ENCODE measurements around the gene GIMAP6. TPM values are rescaled to one million over a fixed set of nuclear protein-coding genes. Genes with fewer than 3 reads are reported as not detected.
A peak's percentile ranks its signal among the peaks of the same experiment; 100 is the strongest.
"Not testable (repeated sequence)": the region's sequence is repeated elsewhere in the genome, so short reads cannot be mapped to it uniquely, and the experiment has no call there.

GIMAP6 gene
- polyA plus RNA-seq, 4 donors: 3.8 to 28.1 (median 11.0) TPM

DNA sequence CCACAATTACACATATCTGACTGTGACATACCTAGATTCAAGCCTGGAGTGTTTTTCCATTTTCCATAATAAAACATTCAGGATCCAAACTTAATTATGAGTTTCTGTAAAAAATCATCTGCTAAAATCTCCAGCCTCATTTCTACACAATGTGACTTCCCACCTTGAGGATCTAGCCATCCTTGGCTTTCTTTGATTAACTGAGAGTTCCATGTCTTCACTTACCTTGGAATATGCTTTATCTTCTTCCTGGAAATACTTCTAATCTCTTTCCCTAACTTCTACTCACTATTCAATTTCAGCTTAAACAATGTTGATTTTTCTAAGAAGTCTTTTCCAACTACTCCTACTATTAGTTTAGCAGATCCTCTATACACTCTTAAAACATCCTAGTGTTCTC lies 36.8 kb upstream of the GIMAP6 start:
- peak overlapping the region in 2 of 3 donors; percentile 17 to 47 for H3K27ac ChIP-seq (ENCODE audit: low read depth in 1 of 3, low read length in 2 of 3)
- no peak for DNase-seq
- FAIRE-seq: no peak
- no peak overlapping the region for H3K4me3 ChIP-seq (ENCODE audit: low read depth in 1 of 3, low read length in 3 of 3)
- H3K27me3 ChIP-seq (ENCODE audit: control insufficient read depth in 3 of 3, insufficient read depth in 3 of 3, low read length in 3 of 3): no peaks in the 10 kb centered on the region
- H3K4me1 ChIP-seq (ENCODE audit: control insufficient read depth in 3 of 3, insufficient read depth in 2 of 3, low read depth in 1 of 3, low read length in 2 of 3): no peaks in the 10 kb centered on the region
- no peaks in the 10 kb centered on the region for H3K36me3 ChIP-seq (ENCODE audit: control insufficient read depth in 3 of 3, insufficient read depth in 2 of 3, low read depth in 1 of 3, low read length in 3 of 3)
- peaks cover 0 to 3% of the 10 kb centered on the region in 2 donors for H3K9me3 ChIP-seq (ENCODE audit: control insufficient read depth in 2 of 2, insufficient read depth in 1 of 2, low read depth in 1 of 2, low read length in 1 of 2)

DNA sequence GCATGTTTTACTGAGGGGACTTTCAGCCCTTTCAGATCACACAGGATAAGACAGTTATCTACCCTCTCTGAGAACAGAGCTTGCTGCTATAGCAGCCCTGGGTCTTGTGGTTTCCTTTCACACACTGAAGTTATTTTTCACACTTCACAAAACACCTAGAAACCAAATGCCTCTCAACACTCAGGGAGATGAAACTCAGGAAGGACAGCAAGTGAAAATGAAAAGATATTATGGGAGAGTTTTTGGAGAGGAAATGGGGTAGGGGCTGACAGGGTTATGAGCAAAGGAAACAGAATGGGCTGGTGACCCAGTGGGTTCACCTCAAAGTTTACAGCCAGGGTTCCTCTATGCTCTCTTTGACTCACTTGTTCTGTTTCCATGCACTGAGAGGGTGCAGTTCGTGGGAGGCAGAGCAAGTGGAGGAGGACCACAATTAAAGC lies 36.3 kb upstream of the GIMAP6 start:
- no peaks in the 10 kb centered on the region for H3K27me3 ChIP-seq (ENCODE audit: control insufficient read depth in 3 of 3, insufficient read depth in 3 of 3, low read length in 3 of 3)
- H3K9me3 ChIP-seq (ENCODE audit: control insufficient read depth in 2 of 2, insufficient read depth in 1 of 2, low read depth in 1 of 2, low read length in 1 of 2): peaks cover 0 to 3% of the 10 kb centered on the region in 2 donors
- H3K4me1 ChIP-seq (ENCODE audit: control insufficient read depth in 3 of 3, insufficient read depth in 2 of 3, low read depth in 1 of 3, low read length in 2 of 3): no peaks in the 10 kb centered on the region
- no peak overlapping the region for H3K4me3 ChIP-seq (ENCODE audit: low read depth in 1 of 3, low read length in 3 of 3)
- 21 to 32% (median 27%) methylated on average over 1 of the region's 1 CpG for WGBS, 3 donors
- DNase-seq (peak in 1 of 2 donors; percentile 73), FAIRE-seq (no peak)
- peak overlapping the region in 2 of 3 donors; percentile 17 to 47 for H3K27ac ChIP-seq (ENCODE audit: low read depth in 1 of 3, low read length in 2 of 3)
- no peaks in the 10 kb centered on the region for H3K36me3 ChIP-seq (ENCODE audit: control insufficient read depth in 3 of 3, insufficient read depth in 2 of 3, low read depth in 1 of 3, low read length in 3 of 3)

DNA sequence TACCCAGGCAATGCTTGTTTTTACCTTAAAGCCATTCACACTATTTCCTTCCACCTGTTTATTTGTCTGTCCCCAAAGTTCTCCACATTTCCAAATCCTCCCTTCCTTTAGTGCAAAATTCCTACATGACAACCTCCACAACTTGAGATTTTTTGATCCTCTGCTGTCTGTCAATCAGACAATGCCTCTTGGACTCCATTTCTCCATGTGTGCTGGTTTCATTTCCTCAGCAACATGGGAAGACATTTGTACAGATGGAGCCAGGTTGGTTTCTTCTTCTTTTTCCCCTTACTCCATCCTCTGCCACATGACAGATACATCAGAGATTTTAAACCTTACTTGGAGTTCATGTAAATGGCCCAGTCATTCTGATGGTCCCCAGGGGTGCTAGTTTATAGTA lies 34.2 kb upstream of the GIMAP6 start:
- H3K27me3 ChIP-seq (ENCODE audit: control insufficient read depth in 3 of 3, insufficient read depth in 3 of 3, low read length in 3 of 3): no peaks in the 10 kb centered on the region
- no peaks in the 10 kb centered on the region for H3K4me1 ChIP-seq (ENCODE audit: control insufficient read depth in 3 of 3, insufficient read depth in 2 of 3, low read depth in 1 of 3, low read length in 2 of 3)
- no peak for FAIRE-seq
- H3K27ac ChIP-seq (ENCODE audit: low read depth in 1 of 3, low read length in 2 of 3): peak overlapping the region in 2 of 3 donors; percentile 16 to 59
- no peak for DNase-seq
- H3K36me3 ChIP-seq (ENCODE audit: control insufficient read depth in 3 of 3, insufficient read depth in 2 of 3, low read depth in 1 of 3, low read length in 3 of 3): no peaks in the 10 kb centered on the region
- H3K4me3 ChIP-seq (ENCODE audit: low read depth in 1 of 3, low read length in 3 of 3): no peak overlapping the region
- peaks cover 0 to 3% of the 10 kb centered on the region in 2 donors for H3K9me3 ChIP-seq (ENCODE audit: control insufficient read depth in 2 of 2, insufficient read depth in 1 of 2, low read depth in 1 of 2, low read length in 1 of 2)

DNA sequence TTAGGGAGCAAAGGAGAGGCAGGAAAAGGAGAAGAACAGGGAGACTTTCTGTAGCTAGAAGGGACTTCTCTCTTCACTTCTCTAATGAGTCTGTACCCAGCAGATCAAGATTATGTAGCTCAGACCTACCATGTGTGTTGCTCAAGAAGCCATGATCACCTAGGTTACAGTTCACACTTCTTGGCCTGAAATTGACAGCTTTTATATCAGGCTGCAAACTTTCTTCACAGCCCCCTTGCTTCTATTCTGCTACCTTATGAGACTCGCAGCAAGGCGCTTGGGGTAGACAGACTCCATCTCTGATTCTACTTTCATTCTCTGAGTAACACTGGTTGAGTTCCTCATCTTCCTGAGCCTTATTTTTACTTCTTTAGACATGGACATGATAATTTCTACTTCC lies 33.7 kb upstream of the GIMAP6 start:
- WGBS, 3 donors: 79 to 89% (median 84%) methylated on average over 2 of the region's 2 CpGs
- Histone ChIP-seq H3K27me3 (ENCODE audit: control insufficient read depth in 3 of 3, insufficient read depth in 3 of 3, low read length in 3 of 3) (no peaks in the 10 kb centered on the region), H3K36me3 (ENCODE audit: control insufficient read depth in 3 of 3, insufficient read depth in 2 of 3, low read depth in 1 of 3, low read length in 3 of 3) (no peaks in the 10 kb centered on the region), H3K9me3 (ENCODE audit: control insufficient read depth in 2 of 2, insufficient read depth in 1 of 2, low read depth in 1 of 2, low read length in 1 of 2) (peaks cover 0 to 3% of the 10 kb centered on the region in 2 donors), H3K27ac (ENCODE audit: low read depth in 1 of 3, low read length in 2 of 3) (peak overlapping the region in 2 of 3 donors; percentile 56 to 79), H3K4me1 (ENCODE audit: control insufficient read depth in 3 of 3, insufficient read depth in 2 of 3, low read depth in 1 of 3, low read length in 2 of 3) (no peaks in the 10 kb centered on the region), H3K4me3 (ENCODE audit: low read depth in 1 of 3, low read length in 3 of 3) (no peak overlapping the region)
- FAIRE-seq (no peak), DNase-seq (no peak)

GRCh38 chr7:150665089-150665748 lies 33.0 kb upstream of the GIMAP6 start:
- peaks cover 0 to 3% of the 10 kb centered on the region in 2 donors for H3K9me3 ChIP-seq (ENCODE audit: control insufficient read depth in 2 of 2, insufficient read depth in 1 of 2, low read depth in 1 of 2, low read length in 1 of 2)
- H3K27me3 ChIP-seq (ENCODE audit: control insufficient read depth in 3 of 3, insufficient read depth in 3 of 3, low read length in 3 of 3): no peaks in the 10 kb centered on the region
- no peak overlapping the region for H3K4me3 ChIP-seq (ENCODE audit: low read depth in 1 of 3, low read length in 3 of 3)
- WGBS, 3 donors: 80 to 83% (median 83%) methylated on average over 9 of the region's 9 CpGs
- FAIRE-seq: no peak
- DNase-seq: no peak
- no peaks in the 10 kb centered on the region for H3K36me3 ChIP-seq (ENCODE audit: control insufficient read depth in 3 of 3, insufficient read depth in 2 of 3, low read depth in 1 of 3, low read length in 3 of 3)
- H3K4me1 ChIP-seq (ENCODE audit: control insufficient read depth in 3 of 3, insufficient read depth in 2 of 3, low read depth in 1 of 3, low read length in 2 of 3): no peaks in the 10 kb centered on the region
- peak overlapping the region in 2 of 3 donors; percentile 69 to 79 for H3K27ac ChIP-seq (ENCODE audit: low read depth in 1 of 3, low read length in 2 of 3)

GRCh38 chr7:150663802-150664494 lies 31.8 kb upstream of the GIMAP6 start:
- WGBS, 3 donors: 70 to 75% (median 74%) methylated on average over 4 of the region's 4 CpGs
- Histone ChIP-seq H3K27me3 (ENCODE audit: control insufficient read depth in 3 of 3, insufficient read depth in 3 of 3, low read length in 3 of 3) (no peaks in the 10 kb centered on the region), H3K9me3 (ENCODE audit: control insufficient read depth in 2 of 2, insufficient read depth in 1 of 2, low read depth in 1 of 2, low read length in 1 of 2) (peaks cover 0 to 3% of the 10 kb centered on the region in 2 donors), H3K4me1 (ENCODE audit: control insufficient read depth in 3 of 3, insufficient read depth in 2 of 3, low read depth in 1 of 3, low read length in 2 of 3) (no peaks in the 10 kb centered on the region), H3K4me3 (ENCODE audit: low read depth in 1 of 3, low read length in 3 of 3) (no peak overlapping the region), H3K36me3 (ENCODE audit: control insufficient read depth in 3 of 3, insufficient read depth in 2 of 3, low read depth in 1 of 3, low read length in 3 of 3) (no peaks in the 10 kb centered on the region), H3K27ac (ENCODE audit: low read depth in 1 of 3, low read length in 2 of 3) (peak overlapping the region in 2 of 3 donors; percentile 69 to 79)
- DNase-seq (peak in 1 of 2 donors; percentile 67), FAIRE-seq (no peak)

GRCh38 chr7:150662821-150663220 lies 30.6 kb upstream of the GIMAP6 start:
- peak overlapping the region in 1 of 3 donors; percentile 69 for H3K27ac ChIP-seq (ENCODE audit: low read depth in 1 of 3, low read length in 2 of 3)
- not testable (repeated sequence) for FAIRE-seq, DNase-seq

GRCh38 chr7:150660939-150661613 lies 28.9 kb upstream of the GIMAP6 start:
- 79 to 81% (median 79%) methylated on average over 4 of the region's 4 CpGs for WGBS, 3 donors
- no peak for DNase-seq
- Histone ChIP-seq H3K27ac (ENCODE audit: low read depth in 1 of 3, low read length in 2 of 3) (no peak overlapping the region), H3K36me3 (ENCODE audit: control insufficient read depth in 3 of 3, insufficient read depth in 2 of 3, low read depth in 1 of 3, low read length in 3 of 3) (no peaks in the 10 kb centered on the region), H3K4me3 (ENCODE audit: low read depth in 1 of 3, low read length in 3 of 3) (no peak overlapping the region), H3K4me1 (ENCODE audit: control insufficient read depth in 3 of 3, insufficient read depth in 2 of 3, low read depth in 1 of 3, low read length in 2 of 3) (no peaks in the 10 kb centered on the region), H3K9me3 (ENCODE audit: control insufficient read depth in 2 of 2, insufficient read depth in 1 of 2, low read depth in 1 of 2, low read length in 1 of 2) (peaks cover 0 to 7% of the 10 kb centered on the region in 2 donors), H3K27me3 (ENCODE audit: control insufficient read depth in 3 of 3, insufficient read depth in 3 of 3, low read length in 3 of 3) (no peaks in the 10 kb centered on the region)
- FAIRE-seq: no peak

More at GRCh38 chr7:150662821-150663220, 30.6 kb upstream of the GIMAP6 start:
- not testable (repeated sequence) for H3K4me1 ChIP-seq (ENCODE audit: control insufficient read depth in 3 of 3, insufficient read depth in 2 of 3, low read depth in 1 of 3, low read length in 2 of 3); H3K27me3 ChIP-seq (ENCODE audit: control insufficient read depth in 3 of 3, insufficient read depth in 3 of 3, low read length in 3 of 3); H3K9me3 ChIP-seq (ENCODE audit: control insufficient read depth in 2 of 2, insufficient read depth in 1 of 2, low read depth in 1 of 2, low read length in 1 of 2); H3K4me3 ChIP-seq (ENCODE audit: low read depth in 1 of 3, low read length in 3 of 3); H3K36me3 ChIP-seq (ENCODE audit: control insufficient read depth in 3 of 3, insufficient read depth in 2 of 3, low read depth in 1 of 3, low read length in 3 of 3)
